PC-9 (cell line): Measurements from ENCODE around the gene FAM120B. TPM values are rescaled to one million over a fixed set of nuclear protein-coding genes. Genes with fewer than 3 reads are reported as not detected.

Experiments
- BruUV-seq: library from RNA; stranded (reverse); fragments of 400-500 nt; replicated peaks from 2 replicates; lab custom pipeline; 2021; lab: Mats Ljungman, UMichigan
- CTCF ChIA-PET: fragments of 300-600 bp; sonication (Branson Sonifier 250); formaldehyde crosslinking; loops from one replicate; lab custom pipeline; 2022; ENCODE audit warnings: antibody characterized with exemption; lab: Charles Lee
- POLR2A ChIA-PET: fragments of 300-600 bp; sonication (Branson Sonifier 250); formaldehyde crosslinking; loops from one replicate; lab custom pipeline; 2022; ENCODE audit warnings: antibody characterized with exemption; ENCODE audit not compliant: unreplicated experiment; lab: Charles Lee
- DNase-seq, 2 experiments: peaks; one replicate each; pipeline versions ENCODE4 v3.0.0 to v3.0.0-alpha.2; 2015 to 2022; ENCODE audit warnings: mixed read lengths in 1 of 2
- H2AFZ ChIP-seq: fragments of 200-600 bp; sonication (generic); 2 replicates; pipeline ENCODE4 v1.8.1; 2017; ENCODE audit warnings: antibody characterized with exemption
- H3F3A ChIP-seq: fragments of 200-600 bp; sonication (generic); 2 replicates; pipeline ENCODE4 v1.8.1; 2017; ENCODE audit warnings: antibody characterized with exemption, mild to moderate bottlenecking, low read depth; ENCODE audit not compliant: insufficient read depth
- H3K27ac ChIP-seq: fragments of 200-600 bp; sonication (generic); 2 replicates; pipeline ENCODE4 v1.6.1; 2016; ENCODE audit warnings: mixed run types
- H3K27me3 ChIP-seq: fragments of 200-600 bp; sonication (generic); 2 replicates; pipeline ENCODE4 v1.6.1; 2016; ENCODE audit warnings: low read depth, mixed run types; ENCODE audit not compliant: insufficient read depth
- H3K36me3 ChIP-seq: fragments of 200-600 bp; sonication (generic); 2 replicates; pipeline ENCODE4 v1.6.1; 2016; ENCODE audit warnings: low read depth, mixed run types
- H3K4me1 ChIP-seq: fragments of 200-600 bp; sonication (generic); replicated peaks from 2 replicates; pipeline ENCODE4 v1.6.1; 2016; ENCODE audit warnings: mixed run types; ENCODE audit not compliant: insufficient read depth
- H3K4me2 ChIP-seq: fragments of 200-600 bp; sonication (generic); 2 replicates; pipeline ENCODE4 v1.6.1; 2017; ENCODE audit warnings: mixed run types
- H3K4me3 ChIP-seq: fragments of 200-600 bp; sonication (generic); 2 replicates; pipeline ENCODE4 v1.6.1; 2016; ENCODE audit warnings: mixed run types
- H3K79me2 ChIP-seq: fragments of 200-600 bp; sonication (generic); 2 replicates; pipeline ENCODE4 v1.6.1; 2017; ENCODE audit warnings: low read depth, mixed run types
- H3K9me2 ChIP-seq: fragments of 200-600 bp; sonication (generic); 2 replicates; pipeline ENCODE4 v1.8.1; 2017; ENCODE audit warnings: mild to moderate bottlenecking; ENCODE audit not compliant: insufficient read depth
- H3K9me3 ChIP-seq: fragments of 200-600 bp; sonication (generic); 2 replicates; pipeline ENCODE4 v1.8.1; 2016; ENCODE audit warnings: low read depth; ENCODE audit not compliant: insufficient read depth
- H4K20me1 ChIP-seq: fragments of 200-600 bp; sonication (generic); 2 replicates; pipeline ENCODE4 v1.8.1; 2017; ENCODE audit not compliant: insufficient read depth
- CTCF ChIP-seq: fragments of 200-600 bp; sonication (generic); conservative IDR thresholded peaks from 2 replicates; pipeline ENCODE4 v1.6.1; 2017; ENCODE audit warnings: mixed run types, antibody characterized with exemption, mild to moderate bottlenecking, moderate library complexity
- EZH2 ChIP-seq: fragments of 200-600 bp; sonication (generic); IDR thresholded peaks from 2 replicates; pipeline ENCODE4 v1.8.0; 2017; ENCODE audit warnings: antibody characterized with exemption, low read depth
- intact Hi-C: fragments of 100-400 bp; cut with micrococcal nuclease; formaldehyde crosslinking; loops from one replicate; pipeline ENCODE4 v1.10.0; 2022; ENCODE audit not compliant: unreplicated experiment
- total RNA-seq: library from RNA; stranded (reverse); gene quantifications from 2 replicates; pipeline ENCODE4 v1.2.3, GENCODE V29; 2021

The FAM120B gene
- total RNA-seq, 1 experiment from 2014 or later: 14.3 TPM

- Histone ChIP-seq H3K36me3 (no peaks in the 10 kb centered on the region), H3K79me2 (no peaks in the 10 kb centered on the region), H3F3A (no peaks in the 10 kb centered on the region), H3K4me3 (no peak overlapping the region), H3K4me1 (no peaks in the 10 kb centered on the region), H3K9me3 (no peaks in the 10 kb centered on the region), H3K27me3 (peaks cover 60% of the 10 kb centered on the region), H4K20me1 (no peaks in the 10 kb centered on the region), H2AFZ (no peak overlapping the region), H3K4me2 (no peak overlapping the region), H3K9me2 (no peaks in the 10 kb centered on the region), H3K27ac (no peak overlapping the region)
- no peak for DNase-seq
- POLR2A ChIA-PET: no interaction called here
- BruUV-seq: no TSS peak
- CTCF ChIA-PET: no interaction called here
- no peak for TF ChIP-seq EZH2
- TF ChIP-seq CTCF: no peak
- intact Hi-C loops: no loop called here
Measured at GRCh38 chr6:170420283-170420682, 113.7 kb downstream of the FAM120B start.

- Histone ChIP-seq H3K9me2 (no peaks in the 10 kb centered on the region), H3K27me3 (peaks cover 62% of the 10 kb centered on the region), H3F3A (no peaks in the 10 kb centered on the region), H3K27ac (no peak overlapping the region), H3K79me2 (no peaks in the 10 kb centered on the region), H2AFZ (no peak overlapping the region), H3K4me3 (no peak overlapping the region), H3K9me3 (no peaks in the 10 kb centered on the region), H3K4me1 (no peaks in the 10 kb centered on the region), H3K4me2 (no peak overlapping the region), H3K36me3 (no peaks in the 10 kb centered on the region), H4K20me1 (no peaks in the 10 kb centered on the region)
- POLR2A ChIA-PET: no interaction called here
- intact Hi-C loops: no loop called here
- no TSS peak for BruUV-seq
- CTCF ChIA-PET: no interaction called here
- DNase-seq: no peak
- TF ChIP-seq EZH2 (no peak), CTCF (no peak)
Measured at GRCh38 chr6:170420791-170421776, 114.5 kb downstream of the FAM120B start.

- Histone ChIP-seq H3K4me2 (no peak overlapping the region), H3K9me3 (no peaks in the 10 kb centered on the region), H3K9me2 (no peaks in the 10 kb centered on the region), H3K79me2 (no peaks in the 10 kb centered on the region), H3K27ac (no peak overlapping the region), H3K4me1 (no peaks in the 10 kb centered on the region), H3K36me3 (no peaks in the 10 kb centered on the region), H2AFZ (no peak overlapping the region), H4K20me1 (no peaks in the 10 kb centered on the region), H3K27me3 (peaks cover 67% of the 10 kb centered on the region), H3K4me3 (no peak overlapping the region), H3F3A (no peaks in the 10 kb centered on the region)
- CTCF ChIA-PET: no interaction called here
- intact Hi-C loops: no loop called here
- POLR2A ChIA-PET: no interaction called here
- TF ChIP-seq EZH2: no peak
- no peak for TF ChIP-seq CTCF
- no peak for DNase-seq
- BruUV-seq: no TSS peak
Measured at GRCh38 chr6:170421921-170422320, 115.4 kb downstream of the FAM120B start.
